GM18508 (cell line): ENCODE measurements around the gene PLEKHH3.

Experiments used
- ATAC-seq: cut with Tn5 transposase; IDR thresholded peaks from one replicate; pipeline ENCODE4 v1.9.1; 2021; ENCODE audit warnings: moderate number of reproducible peaks; ENCODE audit not compliant: insufficient read depth, unreplicated experiment

Gene PLEKHH3

GRCh38 chr17:42686520-42687128 lies 9.8 kb upstream of the PLEKHH3 start:
- ATAC-seq, result no peak

DNA sequence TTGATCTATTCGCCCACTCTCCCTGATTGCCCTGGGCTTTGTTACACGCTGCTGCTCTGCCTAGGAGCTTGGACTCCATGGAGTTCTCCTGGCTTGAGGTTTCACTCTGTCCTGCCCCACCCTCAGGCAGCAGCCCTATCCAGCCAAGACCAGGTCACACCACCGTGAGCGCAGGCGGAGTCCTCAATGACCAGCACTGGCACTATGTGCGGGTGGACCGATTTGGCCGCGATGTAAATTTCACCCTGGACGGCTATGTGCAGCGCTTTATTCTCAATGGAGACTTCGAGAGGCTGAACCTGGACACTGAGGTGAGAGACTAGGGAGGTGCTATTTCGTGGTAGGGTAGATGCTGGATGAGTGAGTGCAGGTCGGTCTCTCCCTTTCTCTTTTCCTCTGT lies 9.0 kb upstream of the PLEKHH3 start:
- no peak for ATAC-seq

- no peak for ATAC-seq
Measured at GRCh38 chr17:42684929-42685556, 8.2 kb upstream of the PLEKHH3 start.

- no peak for ATAC-seq
Measured at GRCh38 chr17:42683407-42684034, 6.7 kb upstream of the PLEKHH3 start.

- ATAC-seq, result no peak
Measured at GRCh38 chr17:42682722-42683403, 6.1 kb upstream of the PLEKHH3 start.

- ATAC-seq, result no peak
Measured at GRCh38 chr17:42681976-42682721, 5.4 kb upstream of the PLEKHH3 start, which contains the start of gene CNTNAP1. Gene CNTNAP1, plus strand, starts transcription at chr17:42682531. Its CDS starts 299 bp downstream, at chr17:42682830.

GRCh38 chr17:42680331-42680808 lies 3.6 kb upstream of the PLEKHH3 start:
- no peak for ATAC-seq

GRCh38 chr17:42679492-42680330 lies 2.9 kb upstream of the PLEKHH3 start:
- ATAC-seq, result no peak

GRCh38 chr17:42678951-42679491 lies 2.2 kb upstream of the PLEKHH3 start:
- ATAC-seq, result no peak

GRCh38 chr17:42677921-42678781 lies 1.4 kb upstream of the PLEKHH3 start:
- ATAC-seq, result no peak

GRCh38 chr17:42677012-42677857 lies 441 bp upstream of the PLEKHH3 start:
- ATAC-seq, result peak; percentile 47

GRCh38 chr17:42675965-42676423 lies 800 bp downstream of the PLEKHH3 start:
- no peak for ATAC-seq

DNA sequence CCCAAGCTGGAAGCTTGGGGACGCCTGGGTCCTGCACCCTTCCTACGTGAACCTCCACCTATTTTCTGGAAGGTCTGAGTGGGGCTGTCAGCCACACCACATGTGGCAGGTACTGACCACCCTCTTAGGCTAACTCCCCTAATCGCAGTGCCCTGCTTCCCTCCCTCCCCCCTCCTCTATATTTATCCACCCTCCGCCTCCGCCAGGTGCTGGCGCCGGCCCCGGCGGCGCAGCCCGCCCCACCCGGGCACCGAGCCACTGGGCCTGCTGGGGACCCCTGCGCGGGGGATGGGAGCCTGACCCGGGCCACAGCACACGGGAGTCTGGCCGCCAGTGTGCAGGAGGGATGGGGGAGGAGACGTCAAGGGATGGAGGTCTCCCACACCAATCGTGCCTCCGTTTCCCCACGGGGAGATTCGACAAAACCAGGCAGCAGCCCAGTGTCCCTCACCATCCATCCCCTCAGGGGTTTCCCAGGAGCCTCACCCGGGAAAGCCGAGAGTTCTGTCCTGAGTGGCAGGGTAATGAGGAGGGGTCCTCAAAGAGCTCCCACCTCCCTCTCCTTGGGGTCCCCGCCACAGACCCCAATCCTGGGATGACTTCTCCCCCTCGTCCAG lies 1.3 kb downstream of the PLEKHH3 start:
- ATAC-seq, result no peak

- ATAC-seq, result no peak
Measured at GRCh38 chr17:42674755-42675347, 1.9 kb downstream of the PLEKHH3 start.

DNA sequence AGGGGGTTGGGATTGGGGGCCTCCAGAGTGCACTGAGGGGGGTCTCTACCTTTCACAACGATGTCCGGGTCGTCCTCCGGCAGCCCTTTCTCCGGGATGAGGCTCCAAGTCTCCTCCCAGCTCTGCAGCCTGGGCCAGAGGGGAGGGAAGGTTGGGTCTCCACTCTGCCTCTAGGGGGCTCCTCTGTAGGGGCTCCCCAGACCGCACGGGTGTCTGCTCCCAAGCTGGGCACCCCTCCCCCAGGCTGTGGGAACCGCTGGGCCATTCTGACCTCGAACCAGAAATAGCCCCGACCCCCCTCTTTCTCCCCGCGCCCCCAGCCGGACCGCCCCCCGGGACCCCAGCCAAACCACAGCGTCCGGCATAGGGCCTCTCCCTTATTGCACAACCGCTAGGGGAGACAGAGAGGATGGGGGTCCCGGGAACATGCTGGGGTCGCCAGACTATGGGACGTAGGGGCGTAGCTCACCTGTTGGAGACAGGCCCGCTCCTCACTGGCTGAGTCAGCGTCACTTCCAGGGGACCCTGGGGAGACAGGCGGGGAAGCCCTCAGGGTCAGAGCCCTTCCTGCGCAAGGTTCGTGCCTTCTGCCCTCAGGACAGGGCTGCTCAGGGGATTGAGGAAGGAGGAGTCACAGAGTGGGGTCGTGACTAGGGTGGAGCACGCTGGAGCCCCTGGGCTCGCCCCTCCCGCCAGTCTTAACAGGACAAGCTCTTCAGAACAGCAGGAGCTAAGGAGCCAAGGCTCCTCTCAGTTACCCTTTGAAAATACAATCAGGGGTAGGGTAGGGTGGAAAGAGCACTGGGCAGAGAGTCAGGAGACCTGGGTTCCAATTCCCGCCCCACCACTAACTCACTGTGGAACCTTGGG lies 2.7 kb downstream of the PLEKHH3 start:
- ATAC-seq, result no peak
